IMR-90 (cell line): Measurements from ENCODE around the gene CPEB3. TPM values are rescaled to one million over a fixed set of nuclear protein-coding genes. Genes with fewer than 3 reads are reported as not detected.

Experiments
- ATAC-seq: fragments of 200-7000 bp; cut with Tn5 transposase; 2 replicates; pipeline ENCODE4 v1.9.1; 2020; ENCODE audit warnings: low read depth, mild to moderate bottlenecking, moderate library complexity
- BruUV-seq: library from RNA; stranded (reverse); fragments of 400-500 nt; replicated peaks from 2 replicates; lab custom pipeline; 2021; lab: Mats Ljungman, UMichigan
- CTCF ChIA-PET: fragments of 300-600 bp; formaldehyde crosslinking; extraction: SDS; loops from one replicate; lab custom pipeline; 2021; ENCODE audit warnings: antibody characterized with exemption; lab: Yijun Ruan, JAX
- POLR2A ChIA-PET: fragments of 300-600 bp; sonication (Branson Sonifier 250); formaldehyde crosslinking; loops from one replicate; lab custom pipeline; 2022; ENCODE audit warnings: antibody characterized with exemption; ENCODE audit not compliant: unreplicated experiment; lab: Charles Lee
- DNase-seq: peaks from one replicate; pipeline ENCODE4 v3.0.0; 2013
- H2AFZ ChIP-seq: replicated peaks from 2 replicates; pipeline ENCODE3; 2013; ENCODE audit warnings: low read length, mild to moderate bottlenecking; ENCODE audit not compliant: poor library complexity
- H2AK5ac ChIP-seq: 2 replicates; pipeline ENCODE4 v1.6.1; 2013; ENCODE audit warnings: low read depth, low read length, inconsistent platforms
- H2AK9ac ChIP-seq: replicated peaks from 2 replicates; pipeline ENCODE3; 2013; ENCODE audit warnings: mild to moderate bottlenecking, low read depth, low read length, moderate library complexity; ENCODE audit not compliant: poor library complexity
- H2BK120ac ChIP-seq: 2 replicates; pipeline ENCODE4 v1.6.1; 2013; ENCODE audit warnings: low read depth, low read length, inconsistent platforms
- H2BK15ac ChIP-seq: 3 replicates; pipeline ENCODE4 v1.6.1; 2013; ENCODE audit warnings: low read depth, low read length, inconsistent platforms
- H2BK20ac ChIP-seq: 2 replicates; pipeline ENCODE4 v1.6.1; 2013; ENCODE audit warnings: low read depth, mild to moderate bottlenecking, inconsistent platforms, low read length, moderate library complexity
- H2BK5ac ChIP-seq: 2 replicates; pipeline ENCODE4 v1.6.1; 2013; ENCODE audit warnings: mild to moderate bottlenecking, low read depth, low read length, inconsistent platforms; ENCODE audit not compliant: poor library complexity, severe bottlenecking
- H3K14ac ChIP-seq: replicated peaks from 2 replicates; pipeline ENCODE4 v1.6.1; 2013; ENCODE audit warnings: low read depth, low read length, inconsistent platforms
- H3K18ac ChIP-seq: 2 replicates; pipeline ENCODE4 v1.6.1; 2013; ENCODE audit warnings: low read depth, low read length, control low read depth
- H3K23ac ChIP-seq: 2 replicates; pipeline ENCODE4 v1.6.1; 2013; ENCODE audit warnings: low read depth, low read length, inconsistent platforms
- H3K27ac ChIP-seq: 2 replicates; pipeline ENCODE4 v1.5.1; 2013; ENCODE audit warnings: mild to moderate bottlenecking, control low read depth, low read length; ENCODE audit not compliant: insufficient read depth
- H3K27me3 ChIP-seq: 2 replicates; pipeline ENCODE4 v1.6.1; 2013; ENCODE audit warnings: low read length; ENCODE audit not compliant: control insufficient read depth, insufficient read depth
- H3K36me3 ChIP-seq: 2 replicates; pipeline ENCODE4 v1.6.1; 2013; ENCODE audit warnings: low read length, mixed read lengths; ENCODE audit not compliant: control insufficient read depth, insufficient read depth
- H3K4ac ChIP-seq: 2 replicates; pipeline ENCODE4 v1.6.1; 2013; ENCODE audit warnings: low read depth, low read length, inconsistent platforms
- H3K4me1 ChIP-seq: 2 replicates; pipeline ENCODE4 v1.6.1; 2013; ENCODE audit warnings: low read length, mixed read lengths; ENCODE audit not compliant: control insufficient read depth, insufficient read depth
- H3K4me2 ChIP-seq: 2 replicates; pipeline ENCODE4 v1.6.1; 2013; ENCODE audit warnings: low read depth, mild to moderate bottlenecking, control low read depth, low read length, moderate library complexity
- H3K4me3 ChIP-seq: 2 replicates; pipeline ENCODE4 v1.5.1; 2013; ENCODE audit warnings: low read depth, mild to moderate bottlenecking, control low read depth, low read length, moderate library complexity; ENCODE audit not compliant: insufficient read depth
- H3K56ac ChIP-seq: 2 replicates; pipeline ENCODE4 v1.6.1; 2013; ENCODE audit warnings: low read length, inconsistent platforms; ENCODE audit not compliant: insufficient read depth; ENCODE audit errors: extremely low read depth
- H3K79me1 ChIP-seq, 2 experiments: 2 replicates each; pipeline ENCODE4 v1.6.1; 2013; ENCODE audit warnings: low read length in 2 of 2, inconsistent platforms in 1 of 2, low read depth in 1 of 2
- H3K9ac ChIP-seq: 2 replicates; pipeline ENCODE4 v1.6.1; 2013; ENCODE audit warnings: low read depth, low read length, control low read depth
- H3K9me1 ChIP-seq: 2 replicates; pipeline ENCODE4 v1.6.1; 2013; ENCODE audit warnings: low read length, inconsistent platforms; ENCODE audit not compliant: insufficient read depth
- H3K9me3 ChIP-seq: 2 replicates; pipeline ENCODE4 v1.6.1; 2013; ENCODE audit warnings: low read length; ENCODE audit not compliant: control insufficient read depth, insufficient read depth
- H4K20me1 ChIP-seq: 2 replicates; pipeline ENCODE4 v1.6.1; 2013; ENCODE audit warnings: low read length, inconsistent platforms; ENCODE audit not compliant: insufficient read depth
- H4K5ac ChIP-seq: 2 replicates; pipeline ENCODE4 v1.6.1; 2013; ENCODE audit warnings: mild to moderate bottlenecking, low read depth, low read length, control low read depth
- H4K8ac ChIP-seq, 2 experiments: 2 replicates each; pipeline ENCODE4 v1.6.1; 2013; ENCODE audit warnings: low read depth in 2 of 2, low read length in 2 of 2, control low read depth in 1 of 2, inconsistent platforms in 1 of 2
- H4K91ac ChIP-seq: 2 replicates; pipeline ENCODE4 v1.6.1; 2013; ENCODE audit warnings: low read depth, low read length, inconsistent platforms; ENCODE audit not compliant: insufficient read depth
- BHLHE40 ChIP-seq: fragments of 150-350 bp; IDR thresholded peaks from 2 replicates; pipeline ENCODE4 v1.6.1; 2016; ENCODE audit warnings: mild to moderate bottlenecking, low read depth, low read length
- CEBPB ChIP-seq: IDR thresholded peaks from 2 replicates; pipeline ENCODE4 v1.6.1; 2012; ENCODE audit warnings: low read depth, low read length, improper control_type of control experiment
- CHD1 ChIP-seq: IDR thresholded peaks from 2 replicates; pipeline ENCODE4 v1.6.1; 2012; ENCODE audit warnings: low read depth, low read length, improper control_type of control experiment
- ELK1 ChIP-seq: fragments of 150-350 bp; IDR thresholded peaks from 2 replicates; pipeline ENCODE4 v1.6.1; 2016; ENCODE audit warnings: low read depth, mild to moderate bottlenecking, low read length, moderate library complexity, borderline replicate concordance
- FOS ChIP-seq: fragments of 150-350 bp; IDR thresholded peaks from 2 replicates; pipeline ENCODE4 v1.6.1; 2016; ENCODE audit warnings: low read depth, low read length
- MAFK ChIP-seq: IDR thresholded peaks from 2 replicates; pipeline ENCODE4 v1.6.1; 2012; ENCODE audit warnings: low read depth, low read length, improper control_type of control experiment
- MAZ ChIP-seq: IDR thresholded peaks from 2 replicates; pipeline ENCODE4 v1.6.1; 2012; ENCODE audit warnings: low read depth, mild to moderate bottlenecking, low read length, improper control_type of control experiment, moderate library complexity, borderline replicate concordance
- MXI1 ChIP-seq: IDR thresholded peaks from 2 replicates; pipeline ENCODE4 v1.6.1; 2012; ENCODE audit warnings: low read depth, mild to moderate bottlenecking, low read length, moderate library complexity, borderline replicate concordance
- NFE2L2 ChIP-seq: fragments of 150-350 bp; IDR thresholded peaks from 2 replicates; pipeline ENCODE4 v1.6.1; 2016; ENCODE audit warnings: low read depth, mild to moderate bottlenecking, low read length
- POLR2A ChIP-seq: IDR thresholded peaks from 2 replicates; pipeline ENCODE4 v1.6.1; 2012; ENCODE audit warnings: mild to moderate bottlenecking, low read depth, low read length
- RAD21 ChIP-seq: IDR thresholded peaks from 2 replicates; pipeline ENCODE4 v1.6.1; 2012; ENCODE audit warnings: low read length, improper control_type of control experiment
- RCOR1 ChIP-seq: IDR thresholded peaks from 2 replicates; pipeline ENCODE4 v1.6.1; 2012; ENCODE audit warnings: mild to moderate bottlenecking, low read length, improper control_type of control experiment; ENCODE audit not compliant: insufficient replicate concordance
- RFX5 ChIP-seq: IDR thresholded peaks from 2 replicates; pipeline ENCODE4 v1.8.0; 2012; ENCODE audit warnings: low read depth, mild to moderate bottlenecking, low read length, moderate library complexity
- SMC3 ChIP-seq: fragments of 150-350 bp; IDR thresholded peaks from 2 replicates; pipeline ENCODE4 v1.6.1; 2016; ENCODE audit warnings: low read depth, mild to moderate bottlenecking, antibody characterized with exemption, low read length, moderate library complexity
- USF2 ChIP-seq: fragments of 150-350 bp; IDR thresholded peaks from 2 replicates; pipeline ENCODE4 v1.6.1; 2017; ENCODE audit warnings: mild to moderate bottlenecking, antibody characterized with exemption, low read length, low read depth
- dilution Hi-C: fragments of 300-500 bp; cut with HindIII; formaldehyde crosslinking; loops from one replicate; pipeline ENCODE4 v1.14.3; 2018; ENCODE audit warnings: low sequenced_read_pairs; ENCODE audit not compliant: unreplicated experiment
- in situ Hi-C: fragments of 300-500 bp; cut with MboI; formaldehyde crosslinking; loops from 3 replicates; pipeline ENCODE4 v1.14.3; 2019; ENCODE audit warnings: low sequenced_read_pairs, inconsistent platforms, mixed read lengths
- intact Hi-C: fragments of 100-400 bp; cut with micrococcal nuclease; formaldehyde crosslinking; loops from 2 replicates; pipeline ENCODE4 v1.10.0; 2022
- polyA plus RNA-seq, 3 experiments: library from polyadenylated mRNA; depleted of rRNA; stranded (reverse); fragments of >200 nt; gene quantifications; 2 replicates each; pipeline ENCODE4 v1.2.3, GENCODE V29; 2012; ENCODE audit warnings: low replicate concordance in 1 of 3
- total RNA-seq: library from RNA; depleted of rRNA; stranded (reverse); fragments of >200 nt; gene quantifications from 2 replicates; pipeline ENCODE4 v1.2.3, GENCODE V29; 2012
- TF ChIP-seq, protein P1 (sequence below): conservative IDR thresholded peaks from 2 replicates; pipeline ENCODE4 v1.5.1; 2012; ENCODE audit warnings: mild to moderate bottlenecking, low read depth, low read length, improper control_type of control experiment

Gene CPEB3
- total and polyA plus RNA-seq, 2 of the 4 experiments (the other 2 are of a cell fraction): 0.18 to 0.36 TPM

GRCh38 chr10:92075829-92076228, 215.0 kb downstream of the CPEB3 start:
- H3K18ac ChIP-seq: no peak overlapping the region
- no peak overlapping the region for H2BK5ac ChIP-seq
- H4K8ac ChIP-seq: no peak overlapping the region
- dilution Hi-C loops: no loop called here
- no peak overlapping the region for H4K91ac ChIP-seq
- H3K9ac ChIP-seq: no peak overlapping the region
- no peak for ATAC-seq
- ChIA-PET CTCF (interaction anchor here (0.7 kb wide), 1 partner anchor 201 kb away, joined by 3 read pairs; no protein-coding TSS in a partner anchor), POLR2A (no interaction called here)
- H3K23ac ChIP-seq: no peak overlapping the region
- H4K20me1 ChIP-seq: no peaks in the 10 kb centered on the region
- no peak overlapping the region for H4K5ac ChIP-seq
- H3K79me1 ChIP-seq: no peaks in the 10 kb centered on the region
- TF ChIP-seq SMC3 (no peak), MAZ (no peak), ELK1 (no peak), BHLHE40 (no peak), MAFK (no peak), NFE2L2 (no peak), MXI1 (no peak), USF2 (no peak), CHD1 (no peak), RAD21 (no peak), RCOR1 (no peak), CEBPB (no peak), FOS (no peak), RFX5 (no peak), POLR2A (no peak)
- TF ChIP-seq, protein P1, sequence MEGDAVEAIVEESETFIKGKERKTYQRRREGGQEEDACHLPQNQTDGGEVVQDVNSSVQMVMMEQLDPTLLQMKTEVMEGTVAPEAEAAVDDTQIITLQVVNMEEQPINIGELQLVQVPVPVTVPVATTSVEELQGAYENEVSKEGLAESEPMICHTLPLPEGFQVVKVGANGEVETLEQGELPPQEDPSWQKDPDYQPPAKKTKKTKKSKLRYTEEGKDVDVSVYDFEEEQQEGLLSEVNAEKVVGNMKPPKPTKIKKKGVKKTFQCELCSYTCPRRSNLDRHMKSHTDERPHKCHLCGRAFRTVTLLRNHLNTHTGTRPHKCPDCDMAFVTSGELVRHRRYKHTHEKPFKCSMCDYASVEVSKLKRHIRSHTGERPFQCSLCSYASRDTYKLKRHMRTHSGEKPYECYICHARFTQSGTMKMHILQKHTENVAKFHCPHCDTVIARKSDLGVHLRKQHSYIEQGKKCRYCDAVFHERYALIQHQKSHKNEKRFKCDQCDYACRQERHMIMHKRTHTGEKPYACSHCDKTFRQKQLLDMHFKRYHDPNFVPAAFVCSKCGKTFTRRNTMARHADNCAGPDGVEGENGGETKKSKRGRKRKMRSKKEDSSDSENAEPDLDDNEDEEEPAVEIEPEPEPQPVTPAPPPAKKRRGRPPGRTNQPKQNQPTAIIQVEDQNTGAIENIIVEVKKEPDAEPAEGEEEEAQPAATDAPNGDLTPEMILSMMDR: no peak
- H2BK15ac ChIP-seq: no peak overlapping the region
- no peak overlapping the region for H2AK5ac ChIP-seq
- no TSS peak for BruUV-seq
- H3K56ac ChIP-seq: no peak overlapping the region
- no peak overlapping the region for H2AK9ac ChIP-seq
- H3K4me2 ChIP-seq: no peak overlapping the region
- in situ Hi-C loops: no loop called here
- 0 out of 2 replicates have a peak, but pooled peaks cover 2% of the 10 kb centered on the region for H3K9me1 ChIP-seq
- intact Hi-C loops: no loop called here
- H3K4me3 ChIP-seq: no peak overlapping the region
- no peak overlapping the region for H2BK120ac ChIP-seq
- no peaks in the 10 kb centered on the region for H3K27me3 ChIP-seq
- H3K36me3 ChIP-seq: no peaks in the 10 kb centered on the region
- no peak for DNase-seq
- no peak overlapping the region for H3K14ac ChIP-seq
- H3K4me1 ChIP-seq: no peaks in the 10 kb centered on the region
- no peaks in the 10 kb centered on the region for H3K9me3 ChIP-seq
- H3K4ac ChIP-seq: no peak overlapping the region
- no peak overlapping the region for H3K27ac ChIP-seq
- H2AFZ ChIP-seq: no peak overlapping the region
- no peak overlapping the region for H2BK20ac ChIP-seq
